HG03025 (cell line): ENCODE results near the gene CT83.

Source experiments
- ATAC-seq: cut with Tn5 transposase; IDR thresholded peaks from one replicate; pipeline ENCODE4 v1.9.1; 2021; ENCODE audit warnings: mild to moderate bottlenecking, moderate library complexity; ENCODE audit not compliant: unreplicated experiment, low FRiP score

Gene CT83, protein sequence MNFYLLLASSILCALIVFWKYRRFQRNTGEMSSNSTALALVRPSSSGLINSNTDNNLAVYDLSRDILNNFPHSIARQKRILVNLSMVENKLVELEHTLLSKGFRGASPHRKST

GRCh38 chrX:116462822-116463221 lies at the start of gene CT83:
TSS of gene CT83 (minus strand) at chrX:116462976. CDS start at chrX:116462856, 120 bp downstream.
- no peak for ATAC-seq

DNA sequence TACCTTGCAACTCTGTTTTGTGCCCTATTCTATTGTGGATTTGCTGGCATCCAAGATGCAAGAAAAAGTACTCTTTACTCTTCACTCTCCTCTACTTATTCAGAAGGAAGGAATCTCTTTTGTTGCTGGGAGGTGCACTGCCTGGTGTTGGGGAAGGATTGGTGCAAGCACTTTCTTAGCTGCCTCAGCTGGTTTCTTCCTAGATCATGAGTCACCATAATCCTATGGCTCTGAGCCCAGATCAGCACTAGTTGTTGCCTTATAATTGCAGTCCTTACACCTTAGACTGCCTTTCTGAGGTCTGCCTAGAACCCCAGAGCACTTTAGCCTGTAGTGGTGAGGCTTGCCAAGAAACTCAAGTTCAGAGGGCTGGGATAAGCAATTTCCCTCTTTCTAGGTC lies 37.0 kb upstream of the CT83 start:
- ATAC-seq = no peak

- ATAC-seq = no peak
These were observed 30.5 kb upstream of the CT83 start for GRCh38 chrX:116493271-116493670.

DNA sequence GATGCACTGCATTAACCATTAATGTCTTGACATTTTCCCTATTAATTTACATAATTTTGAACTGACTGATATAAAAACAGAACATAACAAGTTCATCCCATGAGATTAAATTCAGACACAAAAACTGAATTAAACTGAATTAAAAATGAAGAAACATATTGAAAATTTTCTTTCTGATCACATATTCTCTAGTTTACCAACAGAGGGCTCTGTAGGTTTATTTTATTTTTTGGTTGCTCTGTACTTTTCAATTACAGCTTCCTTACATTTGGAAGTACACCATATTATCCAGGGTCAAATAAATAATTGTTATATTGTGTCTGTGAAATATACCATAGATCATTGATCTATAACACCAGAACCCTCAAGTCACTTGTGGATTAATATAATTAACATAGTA lies 27.3 kb upstream of the CT83 start:
- no peak for ATAC-seq

GRCh38 chrX:116480059-116480458 lies 17.3 kb upstream of the CT83 start:
- ATAC-seq = no peak

- ATAC-seq = no peak
These were observed 13.6 kb downstream of the CT83 start for GRCh38 chrX:116449156-116449555.

DNA sequence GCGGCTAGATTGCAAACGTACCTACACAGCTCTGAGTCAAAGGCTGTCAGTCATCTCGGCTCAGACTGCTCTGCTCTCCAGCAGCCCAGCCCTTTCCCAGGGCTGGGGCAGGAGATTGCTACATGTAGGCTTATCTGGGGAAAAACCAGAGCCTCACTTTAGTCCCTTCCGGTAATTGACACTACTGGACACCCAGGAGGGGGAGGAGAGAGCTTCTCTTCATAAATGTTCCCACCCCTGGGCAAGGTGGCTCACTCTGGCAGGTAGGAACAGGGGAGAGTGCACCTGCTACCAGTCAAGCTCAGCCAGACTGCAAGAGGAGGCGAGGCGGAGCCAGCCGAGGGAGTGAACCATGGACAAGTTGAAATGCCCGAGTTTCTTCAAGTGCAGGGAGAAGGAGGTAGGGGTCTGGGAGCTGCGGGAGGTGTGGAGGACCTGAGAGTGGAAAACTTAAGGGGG lies 26.4 kb downstream of the CT83 start, which contains the start of gene SLC6A14:
SLC6A14 (plus strand) TSS at position 249 of the 459 bp plus-strand sequence; CDS start at position 353, 104 bp downstream.
- no peak for ATAC-seq

DNA sequence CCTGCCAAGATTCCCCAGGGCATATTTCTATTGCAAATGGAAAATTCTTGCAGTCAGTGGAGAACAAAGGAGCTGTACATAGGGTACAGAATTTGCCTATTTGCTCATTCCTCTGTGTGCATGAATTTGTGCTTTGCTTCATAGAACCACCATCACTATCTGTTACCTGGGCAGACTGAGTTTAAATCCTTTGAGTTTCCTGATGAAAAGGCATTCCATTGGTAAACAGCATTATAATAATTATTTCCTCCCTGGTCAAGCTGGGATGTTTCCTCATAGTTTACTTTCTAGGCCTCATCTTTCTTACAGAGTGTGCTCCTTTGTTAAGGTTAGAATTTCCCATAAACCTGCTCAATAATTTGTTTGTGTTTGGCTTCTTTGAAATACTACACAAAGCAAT lies 27.2 kb downstream of the CT83 start:
- ATAC-seq = no peak

DNA sequence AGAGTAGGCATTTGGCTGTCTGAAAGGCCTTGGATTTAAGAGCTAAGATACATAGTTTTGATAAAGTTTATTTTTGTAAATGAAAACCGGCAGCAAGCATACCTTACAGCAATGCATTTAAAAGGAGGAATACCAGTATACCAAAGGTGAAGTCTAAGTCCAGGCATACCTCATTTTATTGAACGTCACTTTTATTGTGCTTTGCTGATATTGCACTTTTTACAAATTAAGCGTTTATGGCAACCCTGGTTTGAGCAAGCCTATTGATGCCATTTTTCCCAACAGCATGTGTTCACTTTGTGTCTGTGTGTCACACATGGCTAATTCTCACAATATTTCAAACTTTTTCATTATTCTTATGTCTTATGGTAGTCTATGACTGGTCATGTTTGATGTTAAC lies 34.8 kb downstream of the CT83 start:
- no peak for ATAC-seq

DNA sequence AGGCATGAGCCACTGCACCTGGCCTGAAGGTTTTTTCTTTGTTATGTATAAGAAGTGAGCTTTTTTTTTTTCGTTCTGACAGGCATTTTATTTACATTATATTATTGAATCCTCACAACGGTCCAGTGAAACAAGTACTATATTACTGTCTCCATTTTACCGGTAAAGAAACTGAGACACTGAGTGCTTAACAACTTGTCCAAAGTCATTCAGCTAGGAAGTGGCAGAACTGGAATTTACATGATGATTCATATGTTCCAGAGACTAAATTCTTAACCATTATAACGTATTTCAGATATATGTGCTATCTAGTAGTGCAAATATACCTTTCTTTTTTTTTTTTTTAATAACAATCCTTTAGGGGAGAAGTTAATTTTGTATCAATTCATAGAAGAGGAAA lies 44.8 kb downstream of the CT83 start:
- ATAC-seq = no peak

GRCh38 chrX:116417214-116417613 lies 45.6 kb downstream of the CT83 start:
- ATAC-seq = no peak

DNA sequence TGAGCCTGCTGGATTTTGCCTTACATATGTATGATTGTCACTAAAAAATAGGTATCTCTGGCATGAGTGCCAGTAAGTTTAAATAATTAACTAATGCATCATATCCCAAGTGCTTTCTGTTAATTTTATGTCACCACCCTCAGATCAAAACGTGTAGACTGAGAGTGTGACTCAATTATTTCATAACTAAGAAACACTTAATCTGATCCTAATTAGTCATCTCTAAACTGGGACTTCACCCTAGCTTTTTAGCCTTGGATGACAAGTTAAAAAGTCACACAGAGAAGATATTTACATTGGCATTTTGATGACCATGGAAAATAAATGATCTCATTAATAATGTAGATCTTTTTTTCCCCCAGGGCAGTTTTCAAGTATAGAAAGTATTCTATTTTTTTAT lies 49.5 kb downstream of the CT83 start:
- ATAC-seq = no peak
